Measurements from ENCODE around the gene VPS9D1. TPM values are rescaled to one million over a fixed set of nuclear protein-coding genes. Genes with fewer than 3 reads are reported as not detected.

VPS9D1 gene
- total RNA-seq (ENCODE audit: low replicate concordance): 1.6 and 4.7 TPM in 2 replicates

DNA sequence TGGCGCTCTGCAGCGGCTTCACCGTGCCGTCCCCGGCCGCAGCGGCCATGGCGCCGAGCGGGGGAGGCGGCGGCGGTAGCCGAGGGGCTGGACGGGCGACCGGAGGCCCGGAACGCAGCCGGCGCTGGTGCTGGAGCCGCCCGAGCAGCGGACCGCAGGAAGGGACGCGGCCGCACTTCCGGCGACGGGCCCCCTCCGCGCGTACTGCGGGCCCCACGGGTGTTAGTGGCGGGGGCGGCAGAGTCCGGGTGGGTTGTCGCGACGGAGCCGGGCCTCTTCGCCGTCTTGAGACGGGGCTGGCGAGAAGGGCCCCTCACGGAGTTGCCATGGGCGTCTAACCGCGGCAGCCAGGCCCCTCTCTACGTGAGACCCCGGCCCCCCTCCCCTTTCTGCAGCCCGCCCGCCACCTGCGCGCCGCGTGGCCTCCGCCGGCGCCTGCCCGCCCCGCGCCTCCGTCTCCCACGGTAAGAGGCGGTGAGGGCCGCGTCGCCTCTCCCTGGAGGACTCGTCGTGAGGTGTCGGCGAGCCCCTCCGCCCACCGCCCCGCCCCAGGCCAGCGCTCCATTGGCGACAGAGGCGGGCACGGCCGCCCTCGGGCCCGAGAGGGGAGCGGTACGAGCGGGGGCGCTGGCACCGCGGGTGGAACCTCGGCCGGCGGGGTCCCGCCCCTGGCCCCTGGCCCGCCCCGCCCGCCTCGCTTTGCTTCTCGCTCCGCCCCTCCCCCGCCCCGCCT, at the start of gene VPS9D1, which contains the start of gene ZNF276:
VPS9D1 (minus strand) TSS at position 86 of the 733 bp plus-strand sequence; CDS start at position 49, 37 bp downstream.
ZNF276 (plus strand) TSS at position 725 of the 733 bp plus-strand sequence. CDS start 104 bp downstream, outside the sequence.
- Histone ChIP-seq H3K27me3 (peaks cover 44% of the 10 kb centered on the region), H3F3A (ENCODE audit: low read depth) (peaks cover 29% of the 10 kb centered on the region), H3K27ac (peak within 1 kb of the TSS; percentile 51), H2AFZ (replicated peaks) (peak within 1 kb of the TSS; percentile 93), H3K4me1 (peaks cover 9% of the 10 kb centered on the region), H3K9me3 (ENCODE audit: low read depth) (no peaks in the 10 kb centered on the region), H3K36me3 (no peaks in the 10 kb centered on the region), H4K20me1 (ENCODE audit: low read depth) (peaks cover 31% of the 10 kb centered on the region), H3K9ac (peak within 1 kb of the TSS; percentile 36), H3K4me2 (peak within 1 kb of the TSS; percentile 100), H3K79me2 (ENCODE audit: low read depth) (no peaks in the 10 kb centered on the region), H3K4me3 (peak within 1 kb of the TSS; percentile 97)
- TF ChIP-seq EZH2 (IDR thresholded peaks at IDR 0.05) (peak; percentile 64), CTCF (IDR thresholded peaks at IDR 0.05) (no peak)
- H3K9me3 Mint-ChIP-seq: no peaks in the 10 kb centered on the region
- DNase-seq (ENCODE audit: low spot score): peak; percentile 94
- peak within 1 kb of the TSS; percentile 46 for H3K27ac Mint-ChIP-seq
- H3K4me3 Mint-ChIP-seq: peak within 1 kb of the TSS; percentile 91
- H3K36me3 Mint-ChIP-seq: peaks cover 11% of the 10 kb centered on the region
- peaks cover 18% of the 10 kb centered on the region for H3K27me3 Mint-ChIP-seq (ENCODE audit: insufficient read depth, low read depth)
- H3K4me1 Mint-ChIP-seq: peaks cover 25% of the 10 kb centered on the region

DNA sequence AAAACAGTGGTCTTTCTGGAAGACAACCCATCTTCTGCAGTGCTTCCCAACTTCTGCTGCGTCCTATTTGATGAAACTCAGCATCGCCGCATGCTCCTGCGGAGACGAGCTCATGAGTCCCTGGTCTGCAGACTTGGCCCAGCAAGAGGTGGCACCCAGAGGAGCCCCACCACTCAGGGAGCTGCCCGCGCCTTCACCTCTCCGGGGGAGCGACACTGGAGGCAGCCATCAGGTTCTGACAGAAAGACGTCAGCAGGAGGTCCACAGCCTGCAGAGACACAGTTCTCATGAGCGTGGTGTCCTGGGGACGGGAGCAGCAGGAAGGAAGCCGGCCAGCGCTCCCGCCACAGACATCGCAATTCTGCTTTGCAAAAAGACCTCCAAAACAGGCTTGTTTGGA, 49.7 kb upstream of the VPS9D1 start:
- H2AFZ ChIP-seq (replicated peaks): no peak overlapping the region
- Mint-ChIP-seq H3K4me3 (no peak overlapping the region), H3K27me3 (ENCODE audit: insufficient read depth, low read depth) (peaks cover 2% of the 10 kb centered on the region), H3K4me1 (no peaks in the 10 kb centered on the region), H3K27ac (no peak overlapping the region), H3K9me3 (no peaks in the 10 kb centered on the region), H3K36me3 (peaks cover 29% of the 10 kb centered on the region)
- H4K20me1 ChIP-seq (ENCODE audit: low read depth): no peaks in the 10 kb centered on the region
- H3K9me3 ChIP-seq (ENCODE audit: low read depth): no peaks in the 10 kb centered on the region
- no peak for DNase-seq (ENCODE audit: low spot score)
- TF ChIP-seq EZH2phosphoT487 (IDR thresholded peaks at IDR 0.05) (no peak), EZH2 (IDR thresholded peaks at IDR 0.05) (no peak), CTCF (IDR thresholded peaks at IDR 0.05) (no peak)
- H3F3A ChIP-seq (ENCODE audit: low read depth): no peaks in the 10 kb centered on the region
- H3K4me2 ChIP-seq: no peak overlapping the region
- no peak overlapping the region for H3K27ac ChIP-seq
- no peak overlapping the region for H3K9ac ChIP-seq
- H3K79me2 ChIP-seq (ENCODE audit: low read depth): no peaks in the 10 kb centered on the region
- H3K4me3 ChIP-seq: no peak overlapping the region
- H3K36me3 ChIP-seq: no peaks in the 10 kb centered on the region
- H3K4me1 ChIP-seq: no peaks in the 10 kb centered on the region
- H3K27me3 ChIP-seq: no peaks in the 10 kb centered on the region

DNA sequence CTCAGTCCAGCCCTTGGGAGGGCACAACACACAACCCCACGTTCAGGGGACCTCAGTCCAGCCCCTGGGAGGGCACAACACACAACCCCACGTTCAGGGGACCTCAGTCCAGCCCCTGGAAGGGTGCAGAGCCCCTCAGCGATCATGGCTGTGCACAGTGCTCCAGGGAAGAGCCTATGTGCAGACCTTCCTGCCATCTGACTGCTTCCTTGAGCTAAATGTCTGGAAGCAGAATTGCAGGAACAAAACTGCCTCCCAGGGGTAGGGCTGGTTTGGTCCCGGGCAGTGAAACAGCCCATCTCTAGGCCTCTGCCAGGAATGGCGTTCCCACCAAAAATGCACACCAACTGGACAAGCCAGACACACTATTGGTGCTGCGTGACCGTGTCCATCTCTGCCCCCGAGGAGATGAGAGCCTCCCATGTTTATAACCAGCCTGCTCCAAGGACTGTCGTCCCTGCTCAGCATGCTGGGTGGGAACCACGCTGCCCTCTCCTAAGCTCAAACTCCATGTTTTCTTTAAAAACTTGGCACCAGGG, 44.7 kb upstream of the VPS9D1 start:
- peaks cover 2% of the 10 kb centered on the region for H3K27me3 Mint-ChIP-seq (ENCODE audit: insufficient read depth, low read depth)
- Histone ChIP-seq H3F3A (ENCODE audit: low read depth) (no peaks in the 10 kb centered on the region), H4K20me1 (ENCODE audit: low read depth) (no peaks in the 10 kb centered on the region), H3K4me1 (no peaks in the 10 kb centered on the region), H3K9ac (no peak overlapping the region), H3K36me3 (no peaks in the 10 kb centered on the region), H3K4me3 (no peak overlapping the region), H3K79me2 (ENCODE audit: low read depth) (no peaks in the 10 kb centered on the region), H3K27me3 (no peaks in the 10 kb centered on the region), H3K27ac (no peak overlapping the region), H3K9me3 (ENCODE audit: low read depth) (no peaks in the 10 kb centered on the region), H3K4me2 (no peak overlapping the region), H2AFZ (replicated peaks) (no peak overlapping the region)
- H3K4me1 Mint-ChIP-seq: no peaks in the 10 kb centered on the region
- H3K9me3 Mint-ChIP-seq: no peaks in the 10 kb centered on the region
- H3K27ac Mint-ChIP-seq: no peak overlapping the region
- H3K4me3 Mint-ChIP-seq: no peak overlapping the region
- no peak for DNase-seq (ENCODE audit: low spot score)
- peaks cover 31% of the 10 kb centered on the region for H3K36me3 Mint-ChIP-seq
- no peak for TF ChIP-seq EZH2 (IDR thresholded peaks at IDR 0.05)
- no peak for TF ChIP-seq EZH2phosphoT487 (IDR thresholded peaks at IDR 0.05)
- no peak for TF ChIP-seq CTCF (IDR thresholded peaks at IDR 0.05)
